Stimulated activated CD8-positive, alpha-beta memory T cell treated with anti-CD3 and anti-CD28 coated beads, Interleukin-15, amount 100 ng/mL, for 24 hours (primary cell): ENCODE results near the gene AGAP1.

ENCODE experiments used
- DNase-seq: peaks from one replicate; pipeline ENCODE4 v3.0.0-alpha.2; 2020; ENCODE audit warnings: low read depth

The AGAP1 gene

DNA sequence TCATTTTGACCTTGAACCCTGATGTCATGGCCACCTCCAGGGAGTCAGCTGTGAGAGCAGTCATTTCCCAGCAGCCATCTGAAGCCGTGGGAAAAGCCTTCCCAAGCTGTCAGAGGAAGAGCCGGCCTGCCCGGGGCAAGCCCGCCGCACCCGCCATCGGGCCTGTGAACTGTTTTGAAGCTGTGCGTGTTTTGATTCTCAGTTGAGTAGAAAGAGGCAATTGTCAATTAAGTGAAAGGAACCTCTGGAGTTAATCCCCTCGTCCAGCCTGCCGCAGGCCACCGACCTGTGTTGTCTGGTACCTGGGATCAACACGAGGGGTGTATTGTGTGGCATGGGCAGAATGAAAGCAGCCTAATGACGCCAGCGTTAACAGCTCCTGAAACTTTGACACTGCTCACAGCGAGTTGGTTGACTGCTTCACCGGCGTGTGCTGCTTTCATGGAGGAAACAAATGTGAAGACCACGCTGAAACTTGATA lies 318.4 kb downstream of the AGAP1 start:
- no peak for DNase-seq

DNA sequence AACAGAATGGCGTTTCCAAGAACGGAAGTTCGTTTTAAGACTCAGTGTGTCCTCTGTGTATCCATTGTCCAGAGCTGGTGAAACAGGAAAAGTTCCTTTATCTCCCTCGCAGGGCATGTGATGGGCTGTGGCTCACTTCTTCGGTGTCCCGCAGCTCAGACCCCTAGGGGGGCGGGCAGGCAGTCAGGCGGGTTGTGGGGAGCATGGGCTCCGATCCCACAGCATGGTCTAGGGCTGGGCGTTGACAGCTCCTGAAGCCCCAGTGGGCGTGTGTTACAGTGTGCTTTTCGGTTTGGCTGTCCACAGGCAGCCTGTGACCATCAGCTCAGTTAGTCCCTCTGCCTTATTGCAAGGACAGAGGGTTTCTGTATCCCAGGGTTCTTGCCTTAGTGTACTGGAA lies 319.6 kb downstream of the AGAP1 start:
- no peak for DNase-seq

DNA sequence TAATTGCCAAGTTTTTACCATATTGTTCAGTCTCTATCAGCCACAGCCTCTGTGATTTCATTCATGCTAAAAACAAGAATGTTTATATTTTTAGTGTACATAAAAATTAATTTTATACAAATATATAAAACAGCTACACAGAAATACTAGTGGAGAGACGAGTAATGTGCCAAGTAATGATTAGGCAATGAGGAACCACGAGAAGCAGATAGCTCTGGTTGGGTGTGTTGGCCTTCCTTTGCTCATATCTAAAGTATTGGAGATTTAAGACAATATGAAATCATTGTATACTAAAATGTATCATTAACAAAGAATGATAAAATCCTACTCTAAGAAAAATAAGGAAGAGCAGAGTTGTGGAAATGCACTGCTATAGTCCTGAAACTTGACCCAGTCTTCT lies 326.7 kb downstream of the AGAP1 start:
- no peak for DNase-seq

GRCh38 chr2:235824331-235824730 lies 330.5 kb downstream of the AGAP1 start:
- DNase-seq = no peak

DNA sequence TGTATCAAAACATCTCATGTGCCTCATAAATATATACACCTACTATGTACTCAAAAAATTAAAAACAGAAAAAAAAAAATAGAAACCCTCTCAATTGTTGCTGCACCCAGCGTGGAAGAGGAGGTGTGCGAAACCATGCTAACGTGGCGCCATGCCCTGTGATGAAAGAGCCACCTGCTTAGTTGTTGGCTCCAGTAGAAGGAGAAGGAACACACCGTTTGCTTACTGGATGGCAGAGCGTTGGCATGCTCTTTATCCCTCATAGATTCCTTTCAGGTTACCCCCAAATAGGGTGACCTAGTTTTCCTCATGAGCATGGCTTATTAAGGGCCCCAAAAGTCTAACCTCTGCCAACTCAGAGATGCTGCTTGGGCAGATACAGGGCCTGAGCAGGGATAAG lies 332.1 kb downstream of the AGAP1 start:
- DNase-seq = no peak

DNA sequence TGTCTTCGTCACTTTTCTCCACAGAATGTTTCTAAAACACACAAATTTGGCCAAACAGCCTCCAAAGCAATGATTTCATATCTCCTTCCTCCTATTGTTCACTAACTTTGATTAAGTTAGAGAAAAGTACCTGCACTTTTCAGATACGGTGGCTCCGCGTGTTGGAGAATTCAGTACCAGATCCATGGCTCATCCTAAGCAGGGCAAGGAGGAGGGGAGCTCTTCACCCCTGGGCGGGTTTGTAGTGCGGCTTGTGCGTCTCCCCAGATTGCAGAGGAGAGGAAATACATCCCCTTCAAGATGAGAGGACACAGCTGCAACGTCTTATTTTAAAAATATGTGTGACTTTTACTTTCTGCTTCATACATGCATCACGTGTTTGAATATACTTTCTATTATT lies 333.0 kb downstream of the AGAP1 start:
- no peak for DNase-seq

GRCh38 chr2:235827585-235827992 lies 333.7 kb downstream of the AGAP1 start:
- no peak for DNase-seq

GRCh38 chr2:235829726-235830125 lies 335.9 kb downstream of the AGAP1 start:
- no peak for DNase-seq

DNA sequence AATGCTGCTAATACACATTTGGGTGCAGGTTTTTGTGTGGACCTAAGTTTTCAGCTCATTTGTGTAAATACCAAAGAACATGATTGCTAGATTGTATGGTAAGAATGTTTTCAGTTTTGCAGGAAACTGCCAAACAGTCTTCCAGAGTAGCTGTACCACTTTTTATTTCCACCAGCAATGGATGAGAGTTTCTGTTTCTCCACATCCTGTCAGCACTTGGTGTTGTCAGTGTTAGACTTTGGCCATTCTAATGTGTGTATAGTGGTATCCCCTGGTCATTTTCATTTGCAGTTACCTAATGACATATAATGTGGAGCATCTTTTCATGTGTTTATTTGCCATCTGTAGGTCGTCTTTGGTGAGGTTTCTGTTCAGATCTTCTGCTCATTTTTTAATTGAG lies 337.9 kb downstream of the AGAP1 start:
- DNase-seq = no peak

- DNase-seq = no peak
These were observed 339.1 kb downstream of the AGAP1 start for GRCh38 chr2:235832941-235833340.

GRCh38 chr2:235833971-235834620 lies 340.3 kb downstream of the AGAP1 start:
- no peak for DNase-seq

DNA sequence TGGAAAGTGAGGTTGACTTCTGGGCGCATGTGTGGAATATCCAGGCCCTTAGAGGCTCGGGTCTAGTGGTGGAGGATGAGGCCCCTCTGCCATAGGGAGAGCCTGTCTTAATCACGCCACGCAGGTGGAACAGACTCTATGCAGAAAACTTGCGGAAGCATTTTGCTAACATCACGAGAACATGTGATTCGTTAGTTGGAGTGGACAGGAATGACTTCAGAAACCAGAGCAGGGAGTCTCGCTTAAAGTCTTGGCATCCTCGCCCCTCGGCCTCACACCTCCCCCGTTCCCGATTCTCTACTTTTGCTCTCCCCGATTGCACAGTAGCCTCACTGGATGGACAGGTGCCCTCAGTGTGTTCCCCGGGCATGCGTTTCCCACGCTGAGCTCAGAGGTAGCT lies 340.9 kb downstream of the AGAP1 start:
- DNase-seq = no peak

GRCh38 chr2:235835810-235836209 lies 342.0 kb downstream of the AGAP1 start:
- no peak for DNase-seq

- no peak for DNase-seq
These were observed 342.7 kb downstream of the AGAP1 start for GRCh38 chr2:235836491-235836911.

DNA sequence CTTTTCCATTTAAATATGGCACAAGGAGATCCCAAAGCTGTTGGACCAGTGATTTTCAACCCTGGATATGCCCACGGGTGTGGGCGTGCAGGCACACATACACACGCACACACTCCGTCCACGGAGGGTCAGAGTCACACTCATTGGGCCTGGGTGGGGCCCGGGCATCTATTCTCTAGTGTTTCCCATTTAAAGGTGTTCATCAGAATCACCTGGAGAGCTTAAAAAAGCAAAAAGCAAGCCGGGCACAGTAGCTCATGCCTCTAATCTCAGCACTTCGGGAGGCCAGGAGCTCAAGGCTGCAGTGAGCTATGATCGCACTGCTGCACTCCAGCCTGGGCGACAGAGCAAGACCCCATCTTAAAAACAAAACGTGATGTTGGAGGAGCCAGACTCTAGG lies 345.4 kb downstream of the AGAP1 start:
- DNase-seq = no peak

DNA sequence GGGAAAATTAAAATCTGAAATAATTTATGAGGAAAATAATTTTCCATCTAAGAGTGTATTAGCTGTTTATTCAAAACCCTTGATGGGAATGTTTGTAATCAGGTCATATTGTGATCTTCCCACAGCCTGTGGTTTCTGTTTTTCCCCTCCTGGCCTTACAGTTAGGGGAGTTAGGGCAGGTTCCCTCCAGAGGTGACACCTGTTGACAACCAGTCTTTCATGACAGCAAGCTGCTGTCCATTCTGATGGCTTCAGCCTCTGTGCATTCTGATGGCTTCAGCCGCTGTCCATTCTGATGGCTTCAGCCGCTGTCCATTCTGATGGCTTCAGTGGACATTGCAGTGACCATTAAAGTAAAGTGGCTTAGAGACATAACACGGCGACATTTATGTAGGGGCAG lies 346.1 kb downstream of the AGAP1 start:
- DNase-seq = no peak

GRCh38 chr2:235841863-235842262 lies 348.0 kb downstream of the AGAP1 start:
- no peak for DNase-seq

DNA sequence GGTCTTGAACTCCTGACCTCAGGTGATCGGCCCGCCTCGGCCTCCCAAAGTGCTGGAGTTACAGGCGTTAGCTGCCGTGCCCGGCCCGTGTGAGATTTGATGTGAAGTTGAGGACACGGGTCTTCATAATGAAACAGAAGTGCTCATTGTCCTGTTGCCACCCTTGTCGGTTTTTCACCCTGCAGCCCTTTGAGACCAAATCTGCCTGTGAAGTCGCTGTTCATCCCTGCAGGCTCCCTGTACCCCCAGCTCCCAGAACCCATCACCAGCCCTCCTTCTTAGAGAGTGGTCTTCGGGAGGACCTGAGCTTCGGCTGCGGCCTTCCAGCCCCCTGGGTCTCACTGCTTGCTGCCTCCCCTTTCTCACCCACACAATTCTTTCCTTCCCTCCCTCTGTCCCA lies 349.1 kb downstream of the AGAP1 start:
- no peak for DNase-seq

DNA sequence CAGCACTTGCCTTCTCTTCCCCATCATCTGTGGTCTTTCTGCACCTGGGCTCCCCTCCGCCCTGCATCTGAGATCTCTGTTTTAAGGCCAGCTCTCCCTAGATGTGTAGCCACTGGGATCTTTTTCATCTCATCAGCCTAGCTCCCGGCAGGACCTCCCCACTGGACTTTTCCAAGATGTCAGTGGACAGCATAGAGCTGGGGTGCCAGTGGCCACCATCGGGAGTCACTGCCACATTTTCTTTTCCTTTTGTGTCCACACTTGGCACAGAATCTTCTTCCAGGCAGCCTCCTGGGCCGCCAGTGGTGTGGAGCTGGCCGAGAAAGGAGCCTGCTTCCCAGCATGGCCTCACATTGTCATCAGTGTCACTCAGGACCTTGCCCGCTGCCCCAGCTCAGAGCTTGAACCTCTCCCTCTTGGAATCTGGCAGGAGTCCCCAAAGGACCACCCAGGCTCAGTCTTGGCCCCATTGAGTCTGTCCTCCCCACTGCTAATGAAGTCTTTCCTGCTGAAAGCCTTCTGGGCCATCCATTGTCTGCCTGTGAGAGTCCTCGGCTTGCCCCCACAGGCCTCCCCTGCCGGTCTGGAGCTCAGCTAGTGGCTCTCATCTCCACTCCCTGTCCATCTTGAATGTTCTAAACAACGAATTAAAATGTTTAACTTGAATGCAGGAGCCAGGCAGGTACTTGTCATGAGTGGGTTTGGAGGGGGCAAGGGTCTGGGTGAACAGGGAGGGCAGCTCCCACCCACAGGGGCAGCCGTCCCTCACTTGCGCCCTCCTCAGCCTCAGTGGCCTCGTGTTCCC lies 349.9 kb downstream of the AGAP1 start:
- no peak for DNase-seq

DNA sequence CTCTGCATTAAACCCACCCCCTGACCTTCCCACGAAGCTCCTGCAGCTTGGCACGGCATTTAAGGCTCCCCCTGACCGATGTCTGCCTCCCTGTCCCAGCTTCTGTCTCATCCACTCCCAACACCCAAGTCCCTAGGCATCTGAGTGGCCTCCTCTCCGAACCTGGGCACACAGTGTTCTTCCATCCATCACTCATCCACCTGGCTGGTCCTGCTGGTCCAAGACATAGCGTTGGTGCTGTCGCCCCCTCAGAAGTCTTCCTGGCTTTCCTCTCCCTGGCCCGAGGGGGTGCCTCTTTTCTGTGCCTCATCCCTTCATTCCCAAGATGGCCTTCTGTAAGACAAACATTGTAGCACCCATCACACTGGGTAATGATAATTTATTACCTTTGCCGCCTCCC lies 350.7 kb downstream of the AGAP1 start:
- DNase-seq = no peak

- no peak for DNase-seq
These were observed 351.4 kb downstream of the AGAP1 start for GRCh38 chr2:235845245-235845644.

GRCh38 chr2:235847576-235847975 lies 353.7 kb downstream of the AGAP1 start:
- no peak for DNase-seq

GRCh38 chr2:235848055-235848454 lies 354.2 kb downstream of the AGAP1 start:
- DNase-seq = no peak

DNA sequence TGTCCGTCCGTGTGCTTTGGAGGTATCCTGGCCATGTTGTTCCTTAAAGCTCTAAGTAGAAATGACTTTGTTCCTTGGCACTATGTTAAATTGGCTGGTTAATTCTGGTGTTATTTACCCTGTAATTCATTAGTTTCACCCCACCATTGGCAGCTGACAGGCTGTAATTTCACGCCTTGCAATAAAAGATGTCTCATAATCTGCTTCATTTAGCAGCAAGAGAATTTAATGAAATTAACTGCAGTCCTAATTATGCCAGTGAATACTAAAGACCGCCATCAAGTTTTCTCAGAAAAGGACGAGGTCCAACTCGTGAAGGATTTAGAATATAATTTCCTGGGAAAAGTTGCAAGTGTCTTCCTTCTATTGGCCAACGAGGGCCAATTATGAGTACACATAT lies 355.1 kb downstream of the AGAP1 start:
- no peak for DNase-seq
